Measurements from ENCODE around the gene ZFP69B. TPM values are rescaled to one million over a fixed set of nuclear protein-coding genes. Genes with fewer than 3 reads are reported as not detected.

The ZFP69B gene
- total and polyA plus RNA-seq, 2 of the 4 experiments (the other 2 are of a cell fraction): 3.1 to 6.8 TPM

- H3K14ac ChIP-seq (replicated peaks; ENCODE audit: low read depth, low read length): no peak overlapping the region
- H3K9ac ChIP-seq (ENCODE audit: low read depth, low read length): no peak overlapping the region
- in situ Hi-C loops (cut with MboI; ENCODE audit: low sequenced_read_pairs): no loop called here
- H3K9me3 ChIP-seq (ENCODE audit: control insufficient read depth, insufficient read depth, low read length): no peaks in the 10 kb centered on the region
- H3K4me2 ChIP-seq (ENCODE audit: low read depth, low read length): no peak overlapping the region
- no peak overlapping the region for H4K91ac ChIP-seq (ENCODE audit: insufficient read depth, low read depth, low read length)
- CTCF ChIA-PET: interaction anchor here (0.6 to 1.2 kb wide), 5 partner anchors 13 to 100 kb away, joined by 3 to 4 read pairs (median 3); no protein-coding TSS in a partner anchor
- ATAC-seq (ENCODE audit: low read depth): peak; percentile 89
- TF ChIP-seq POLR2A (IDR thresholded peaks at IDR 0.05; ENCODE audit: low read depth, low read length) (no peak), CTCF (conservative IDR thresholded peaks at IDR 0.05; ENCODE audit: low read depth, low read length) (peak; percentile 55), RAD21 (IDR thresholded peaks at IDR 0.05; ENCODE audit: low read length) (peak; percentile 26; the same call in 1 of the 2 replicates), SMC3 (IDR thresholded peaks at IDR 0.05; ENCODE audit: low read depth, low read length) (peak; percentile 29; the same call in 1 of the 2 replicates), CHD1 (IDR thresholded peaks at IDR 0.05; ENCODE audit: low read depth, low read length) (no peak)
- no peak overlapping the region for H4K5ac ChIP-seq (ENCODE audit: low read depth, low read length)
- H3K79me1 ChIP-seq (ENCODE audit: low read depth in 1 of 2, low read length in 2 of 2): no peaks in the 10 kb centered on the region; a peak in 1 of 4 replicates
- H2AFZ ChIP-seq (replicated peaks; ENCODE audit: low read length, poor library complexity): no peak overlapping the region
- H3K27me3 ChIP-seq (ENCODE audit: control insufficient read depth, insufficient read depth, low read length): no peaks in the 10 kb centered on the region
- no peak overlapping the region for H2AK9ac ChIP-seq (replicated peaks; ENCODE audit: low read depth, low read length, poor library complexity)
- intact Hi-C loops (cut with micrococcal nuclease): no loop called here
- H3K4me1 ChIP-seq (ENCODE audit: control insufficient read depth, insufficient read depth, low read length): no peaks in the 10 kb centered on the region
- H4K8ac ChIP-seq (ENCODE audit: low read depth in 2 of 2, low read length in 2 of 2): no peak overlapping the region
- H3K4me3 ChIP-seq (ENCODE audit: insufficient read depth, low read depth, low read length): no peak overlapping the region
- no peaks in the 10 kb centered on the region for H4K20me1 ChIP-seq (ENCODE audit: insufficient read depth, low read length)
- no peak overlapping the region for H3K27ac ChIP-seq (ENCODE audit: insufficient read depth, low read length)
- no TSS peak for BruUV-seq (replicated peaks)
- H3K56ac ChIP-seq (ENCODE audit: extremely low read depth, insufficient read depth, low read length): no peak overlapping the region
- dilution Hi-C loops (cut with HindIII; ENCODE audit: low sequenced_read_pairs, unreplicated experiment): no loop called here
- no peak overlapping the region for H2BK5ac ChIP-seq (ENCODE audit: low read depth, low read length, poor library complexity, severe bottlenecking)
- H2BK15ac ChIP-seq (ENCODE audit: low read depth, low read length): no peak overlapping the region
- no peak overlapping the region for H2BK120ac ChIP-seq (ENCODE audit: low read depth, low read length)
- POLR2A ChIA-PET (ENCODE audit: unreplicated experiment): no interaction called here
- H3K4ac ChIP-seq (ENCODE audit: low read depth, low read length): no peak overlapping the region
- H3K23ac ChIP-seq (ENCODE audit: low read depth, low read length): no peak overlapping the region
- no peaks in the 10 kb centered on the region for H3K9me1 ChIP-seq (ENCODE audit: insufficient read depth, low read length)
- no CpG with 5 or more reads among the region's 3 CpGs for WGBS, 2 experiments (ENCODE audit: extremely low coverage in 2 of 2, insufficient read length in 1 of 2)
- no peak overlapping the region for H2AK5ac ChIP-seq (ENCODE audit: low read depth, low read length)
- DNase-seq: peak; percentile 16
- H3K36me3 ChIP-seq (ENCODE audit: control insufficient read depth, insufficient read depth, low read length): no peaks in the 10 kb centered on the region
- no peak overlapping the region for H2BK20ac ChIP-seq (ENCODE audit: low read depth, low read length)
- no peak overlapping the region for H3K18ac ChIP-seq (ENCODE audit: low read depth, low read length)
Observed at GRCh38 chr1:40438391-40439015, 11.8 kb upstream of the ZFP69B start.
